ENCODE results near the gene FADS6. TPM values are rescaled to one million over a fixed set of nuclear protein-coding genes. Genes with fewer than 3 reads are reported as not detected.
A peak's percentile ranks its signal among the peaks of the same experiment; 100 is the strongest.

Gene FADS6
- total and polyA plus RNA-seq, 2 of the 13 experiments (the other 11 are each of a cell fraction or from before 2014, with no cell fraction given) = 0.11 TPM

- TF ChIP-seq ESRRA (CRISPR knock-in tag; IDR thresholded peaks at IDR 0.05; ENCODE audit: low read depth) = peak; percentile 59
- peak; percentile 58; the same call in 1 of the 2 replicates for TF ChIP-seq ZBTB7B (CRISPR knock-in tag; IDR thresholded peaks at IDR 0.05)
- no peak for TF ChIP-seq GRHL1 (CRISPR knock-in tag; conservative IDR thresholded peaks at IDR 0.05)
- peak; percentile 97 for TF ChIP-seq RAD51 (IDR thresholded peaks at IDR 0.05; ENCODE audit: borderline replicate concordance)
- TF ChIP-seq SNAPC2 (CRISPR knock-in tag; IDR thresholded peaks at IDR 0.05) = no peak
- TF ChIP-seq PPARG (CRISPR knock-in tag; conservative IDR thresholded peaks at IDR 0.05) = 0 out of 2 replicates have a peak, but pooled peaks have one; percentile 42
- TF ChIP-seq TFDP1 (CRISPR knock-in tag; IDR thresholded peaks at IDR 0.05; ENCODE audit: borderline replicate concordance) = peak; percentile 99
- TF ChIP-seq ZBED4 (CRISPR knock-in tag; IDR thresholded peaks at IDR 0.05; ENCODE audit: borderline replicate concordance) = no peak
- TF ChIP-seq SIN3A (IDR thresholded peaks at IDR 0.05; ENCODE audit: borderline replicate concordance, low read depth, low read length) = peak; percentile 95
- TF ChIP-seq KDM5B (CRISPR knock-in tag; IDR thresholded peaks at IDR 0.05; ENCODE audit: borderline replicate concordance) = peak; percentile 54; the same call in 1 of the 2 replicates
- 0 out of 2 replicates have a peak, but pooled peaks have one; percentile 66 for TF ChIP-seq SNAPC5 (CRISPR knock-in tag; IDR thresholded peaks at IDR 0.05; ENCODE audit: borderline replicate concordance)
- peak; percentile 66 for TF ChIP-seq MNT (IDR thresholded peaks at IDR 0.05)
- no peak for TF ChIP-seq ATM (IDR thresholded peaks at IDR 0.05; ENCODE audit: borderline replicate concordance)
- TF ChIP-seq MLLT10 (CRISPR knock-in tag; IDR thresholded peaks at IDR 0.05) = no peak
- peak; percentile 97 for TF ChIP-seq THAP11 (CRISPR knock-in tag; IDR thresholded peaks at IDR 0.05)
- no peak for TF ChIP-seq CCDC6 (CRISPR knock-in tag; IDR thresholded peaks at IDR 0.05)
Measured at GRCh38 chr17:74873037-74873873, 20.2 kb downstream of the FADS6 start (continued).
